Activated T-helper 17 cell treated with anti-CD3 and anti-CD28 coated beads, Interleukin-2, amount 50 U/mL, for 72 hours (primary cell): ENCODE results near the gene TRIAP1. TPM values are rescaled to one million over a fixed set of nuclear protein-coding genes. Genes with fewer than 3 reads are reported as not detected.

Experiments
- ATAC-seq: fragments of 150-1000 bp; cut with Tn5 transposase; replicated peaks from 2 replicates; pipeline ENCODE4 v1.10.0; 2021; ENCODE audit warnings: mild to moderate bottlenecking, moderate library complexity
- H3K27ac Mint-ChIP-seq: one replicate; pipeline ENCODE4 v1.8.0; 2022; ENCODE audit warnings: mixed read lengths
- H3K27me3 Mint-ChIP-seq: one replicate; pipeline ENCODE4 v1.8.0; 2022; ENCODE audit warnings: mixed read lengths
- H3K36me3 Mint-ChIP-seq: one replicate; pipeline ENCODE4 v1.8.0; 2022; ENCODE audit warnings: low read depth, mild to moderate bottlenecking, mixed read lengths
- H3K4me1 Mint-ChIP-seq: one replicate; pipeline ENCODE4 v1.8.0; 2022; ENCODE audit warnings: mixed read lengths
- H3K4me3 Mint-ChIP-seq: one replicate; pipeline ENCODE4 v1.8.0; 2022; ENCODE audit warnings: mild to moderate bottlenecking, mixed read lengths
- H3K9me3 Mint-ChIP-seq: one replicate; pipeline ENCODE4 v1.8.0; 2022; ENCODE audit warnings: mixed read lengths
- total RNA-seq, 2 donors: library from RNA; stranded (reverse); gene quantifications; one replicate each; pipeline ENCODE4 v1.2.3, GENCODE V29; 2022

The TRIAP1 gene
- total RNA-seq, 2 donors from 2014 or later: 31.8 to 58.6 TPM

GRCh38 chr12:120428597-120429229 is 17.5 kb downstream of the TRIAP1 start:
- Mint-ChIP-seq H3K36me3 (no peaks in the 10 kb centered on the region), H3K4me3 (no peak overlapping the region), H3K9me3 (no peaks in the 10 kb centered on the region), H3K4me1 (peaks cover 5% of the 10 kb centered on the region), H3K27ac (no peak overlapping the region), H3K27me3 (no peaks in the 10 kb centered on the region)
- ATAC-seq: no peak

- Mint-ChIP-seq H3K36me3 (no peaks in the 10 kb centered on the region), H3K4me1 (peaks cover 5% of the 10 kb centered on the region), H3K4me3 (no peak overlapping the region), H3K27ac (no peak overlapping the region), H3K9me3 (no peaks in the 10 kb centered on the region), H3K27me3 (no peaks in the 10 kb centered on the region)
- ATAC-seq: no peak
These were observed 20.4 kb downstream of the TRIAP1 start for GRCh38 chr12:120425797-120426196.

- H3K9me3 Mint-ChIP-seq: no peaks in the 10 kb centered on the region
- no peak for ATAC-seq
- no peak overlapping the region for H3K4me3 Mint-ChIP-seq
- no peak overlapping the region for H3K27ac Mint-ChIP-seq
- H3K27me3 Mint-ChIP-seq: no peaks in the 10 kb centered on the region
- no peaks in the 10 kb centered on the region for H3K36me3 Mint-ChIP-seq
- H3K4me1 Mint-ChIP-seq: no peaks in the 10 kb centered on the region
These were observed 23.2 kb downstream of the TRIAP1 start for GRCh38 chr12:120422892-120423456.

GRCh38 chr12:120421701-120422100 is 24.5 kb downstream of the TRIAP1 start:
- Mint-ChIP-seq H3K27me3 (peaks cover 3% of the 10 kb centered on the region), H3K36me3 (no peaks in the 10 kb centered on the region), H3K9me3 (no peaks in the 10 kb centered on the region), H3K27ac (no peak overlapping the region), H3K4me1 (no peaks in the 10 kb centered on the region), H3K4me3 (no peak overlapping the region)
- no peak for ATAC-seq

GRCh38 chr12:120417917-120418580 is 28.1 kb downstream of the TRIAP1 start:
- H3K4me1 Mint-ChIP-seq: no peaks in the 10 kb centered on the region
- no peaks in the 10 kb centered on the region for H3K36me3 Mint-ChIP-seq
- no peak overlapping the region for H3K27ac Mint-ChIP-seq
- no peaks in the 10 kb centered on the region for H3K9me3 Mint-ChIP-seq
- no peak for ATAC-seq
- peaks cover 8% of the 10 kb centered on the region for H3K27me3 Mint-ChIP-seq
- no peak overlapping the region for H3K4me3 Mint-ChIP-seq

- H3K4me3 Mint-ChIP-seq: no peak overlapping the region
- no peaks in the 10 kb centered on the region for H3K9me3 Mint-ChIP-seq
- no peaks in the 10 kb centered on the region for H3K4me1 Mint-ChIP-seq
- ATAC-seq: no peak
- H3K27ac Mint-ChIP-seq: no peak overlapping the region
- peaks cover 14% of the 10 kb centered on the region for H3K27me3 Mint-ChIP-seq
- H3K36me3 Mint-ChIP-seq: no peaks in the 10 kb centered on the region
These were observed 29.5 kb downstream of the TRIAP1 start for GRCh38 chr12:120416490-120417216.

- H3K4me3 Mint-ChIP-seq: no peak overlapping the region
- H3K4me1 Mint-ChIP-seq: no peaks in the 10 kb centered on the region
- ATAC-seq: no peak
- H3K27ac Mint-ChIP-seq: no peak overlapping the region
- no peaks in the 10 kb centered on the region for H3K9me3 Mint-ChIP-seq
- H3K27me3 Mint-ChIP-seq: peaks cover 14% of the 10 kb centered on the region
- H3K36me3 Mint-ChIP-seq: no peaks in the 10 kb centered on the region
These were observed 32.1 kb downstream of the TRIAP1 start for GRCh38 chr12:120413901-120414695.

- Mint-ChIP-seq H3K9me3 (no peaks in the 10 kb centered on the region), H3K36me3 (no peaks in the 10 kb centered on the region), H3K27me3 (peaks cover 11% of the 10 kb centered on the region), H3K4me3 (no peak overlapping the region), H3K4me1 (no peaks in the 10 kb centered on the region), H3K27ac (no peak overlapping the region)
- no peak for ATAC-seq
These were observed 33.8 kb downstream of the TRIAP1 start for GRCh38 chr12:120412421-120412820.

GRCh38 chr12:120408771-120409170 is 37.4 kb downstream of the TRIAP1 start:
- Mint-ChIP-seq H3K9me3 (no peaks in the 10 kb centered on the region), H3K4me1 (no peaks in the 10 kb centered on the region), H3K27me3 (peaks cover 6% of the 10 kb centered on the region), H3K27ac (no peak overlapping the region), H3K4me3 (no peak overlapping the region), H3K36me3 (no peaks in the 10 kb centered on the region)
- no peak for ATAC-seq

GRCh38 chr12:120406553-120406952 is 39.6 kb downstream of the TRIAP1 start:
- Mint-ChIP-seq H3K4me3 (no peak overlapping the region), H3K27ac (no peak overlapping the region), H3K36me3 (no peaks in the 10 kb centered on the region), H3K9me3 (no peaks in the 10 kb centered on the region), H3K4me1 (no peaks in the 10 kb centered on the region), H3K27me3 (peaks cover 3% of the 10 kb centered on the region)
- ATAC-seq: no peak

GRCh38 chr12:120406069-120406468 is 40.1 kb downstream of the TRIAP1 start:
- no peak for ATAC-seq
- no peak overlapping the region for H3K4me3 Mint-ChIP-seq
- no peaks in the 10 kb centered on the region for H3K4me1 Mint-ChIP-seq
- H3K27ac Mint-ChIP-seq: no peak overlapping the region
- H3K27me3 Mint-ChIP-seq: peaks cover 3% of the 10 kb centered on the region
- H3K36me3 Mint-ChIP-seq: no peaks in the 10 kb centered on the region
- H3K9me3 Mint-ChIP-seq: no peaks in the 10 kb centered on the region

GRCh38 chr12:120404271-120404670 is 41.9 kb downstream of the TRIAP1 start:
- H3K36me3 Mint-ChIP-seq: no peaks in the 10 kb centered on the region
- no peak overlapping the region for H3K27ac Mint-ChIP-seq
- no peaks in the 10 kb centered on the region for H3K4me1 Mint-ChIP-seq
- H3K9me3 Mint-ChIP-seq: no peaks in the 10 kb centered on the region
- H3K4me3 Mint-ChIP-seq: no peak overlapping the region
- ATAC-seq: no peak
- peaks cover 13% of the 10 kb centered on the region for H3K27me3 Mint-ChIP-seq

- Mint-ChIP-seq H3K27ac (no peak overlapping the region), H3K4me1 (no peaks in the 10 kb centered on the region), H3K9me3 (no peaks in the 10 kb centered on the region), H3K4me3 (no peak overlapping the region), H3K36me3 (no peaks in the 10 kb centered on the region), H3K27me3 (peaks cover 13% of the 10 kb centered on the region)
- ATAC-seq: no peak
These were observed 42.3 kb downstream of the TRIAP1 start for GRCh38 chr12:120403869-120404268.

GRCh38 chr12:120402217-120402616 is 44.0 kb downstream of the TRIAP1 start:
- H3K9me3 Mint-ChIP-seq: no peaks in the 10 kb centered on the region
- no peaks in the 10 kb centered on the region for H3K36me3 Mint-ChIP-seq
- H3K4me3 Mint-ChIP-seq: no peak overlapping the region
- no peaks in the 10 kb centered on the region for H3K4me1 Mint-ChIP-seq
- no peak for ATAC-seq
- peaks cover 18% of the 10 kb centered on the region for H3K27me3 Mint-ChIP-seq
- H3K27ac Mint-ChIP-seq: no peak overlapping the region
